ENCODE data around the gene EPGN.

EPGN gene, protein sequence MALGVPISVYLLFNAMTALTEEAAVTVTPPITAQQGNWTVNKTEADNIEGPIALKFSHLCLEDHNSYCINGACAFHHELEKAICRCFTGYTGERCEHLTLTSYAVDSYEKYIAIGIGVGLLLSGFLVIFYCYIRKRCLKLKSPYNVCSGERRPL

DNA sequence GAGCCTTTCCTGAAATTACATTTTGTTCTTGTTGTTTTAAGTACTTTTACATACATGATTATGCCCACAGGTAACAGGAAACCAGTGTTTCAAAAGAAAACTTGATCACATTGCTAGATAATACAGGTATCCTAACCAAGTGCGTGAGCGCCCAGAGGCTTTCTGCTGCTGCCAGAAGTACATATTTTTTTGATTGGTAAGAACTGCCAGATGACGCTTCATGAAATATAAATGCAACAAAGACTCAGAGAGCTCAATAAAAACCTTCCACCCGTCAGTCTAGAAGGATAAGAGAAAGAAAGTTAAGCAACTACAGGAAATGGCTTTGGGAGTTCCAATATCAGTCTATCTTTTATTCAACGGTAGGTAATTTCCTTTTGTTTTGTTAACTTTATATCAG lies at the start of gene EPGN:
Gene EPGN, plus strand, starts transcription at position 256 of the 400 bp plus-strand sequence. Its CDS starts 64 bp downstream, at position 320.
- no peak for DNase-seq (ENCODE audit: low read depth)
- no peak within 1 kb of the TSS for H3K4me3 ChIP-seq (ENCODE audit: control insufficient read depth, low read depth, low read length)
- TF ChIP-seq, protein P1, sequence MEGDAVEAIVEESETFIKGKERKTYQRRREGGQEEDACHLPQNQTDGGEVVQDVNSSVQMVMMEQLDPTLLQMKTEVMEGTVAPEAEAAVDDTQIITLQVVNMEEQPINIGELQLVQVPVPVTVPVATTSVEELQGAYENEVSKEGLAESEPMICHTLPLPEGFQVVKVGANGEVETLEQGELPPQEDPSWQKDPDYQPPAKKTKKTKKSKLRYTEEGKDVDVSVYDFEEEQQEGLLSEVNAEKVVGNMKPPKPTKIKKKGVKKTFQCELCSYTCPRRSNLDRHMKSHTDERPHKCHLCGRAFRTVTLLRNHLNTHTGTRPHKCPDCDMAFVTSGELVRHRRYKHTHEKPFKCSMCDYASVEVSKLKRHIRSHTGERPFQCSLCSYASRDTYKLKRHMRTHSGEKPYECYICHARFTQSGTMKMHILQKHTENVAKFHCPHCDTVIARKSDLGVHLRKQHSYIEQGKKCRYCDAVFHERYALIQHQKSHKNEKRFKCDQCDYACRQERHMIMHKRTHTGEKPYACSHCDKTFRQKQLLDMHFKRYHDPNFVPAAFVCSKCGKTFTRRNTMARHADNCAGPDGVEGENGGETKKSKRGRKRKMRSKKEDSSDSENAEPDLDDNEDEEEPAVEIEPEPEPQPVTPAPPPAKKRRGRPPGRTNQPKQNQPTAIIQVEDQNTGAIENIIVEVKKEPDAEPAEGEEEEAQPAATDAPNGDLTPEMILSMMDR (IDR thresholded peaks at IDR 0.05; ENCODE audit: control insufficient read depth, insufficient read depth, low read depth, low read length, missing control alignments) = no peak

DNA sequence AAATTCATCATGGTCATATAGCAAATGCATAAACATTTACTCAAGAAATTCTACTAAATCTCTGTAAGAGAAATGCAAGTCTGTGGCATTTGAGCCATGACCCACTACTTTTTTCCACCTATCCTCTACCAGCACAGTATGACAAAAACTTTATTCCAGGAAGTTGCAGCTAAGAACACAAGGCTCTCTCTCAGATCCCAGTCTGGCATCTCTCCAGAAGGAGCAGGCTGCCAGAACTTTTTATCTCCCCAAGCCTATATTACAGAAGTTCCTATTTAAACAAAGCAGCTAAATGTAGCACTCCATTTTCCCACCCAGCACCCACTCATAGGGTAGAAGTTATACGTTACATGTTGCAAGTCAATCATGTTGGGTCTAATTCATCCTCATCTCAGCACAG lies 49.3 kb upstream of the EPGN start:
- TF ChIP-seq, protein P1 (IDR thresholded peaks at IDR 0.05; ENCODE audit: control insufficient read depth, insufficient read depth, low read depth, low read length, missing control alignments) = no peak
- H3K4me3 ChIP-seq (ENCODE audit: control insufficient read depth, low read depth, low read length) = no peak overlapping the region
- no peak for DNase-seq (ENCODE audit: low read depth)

DNA sequence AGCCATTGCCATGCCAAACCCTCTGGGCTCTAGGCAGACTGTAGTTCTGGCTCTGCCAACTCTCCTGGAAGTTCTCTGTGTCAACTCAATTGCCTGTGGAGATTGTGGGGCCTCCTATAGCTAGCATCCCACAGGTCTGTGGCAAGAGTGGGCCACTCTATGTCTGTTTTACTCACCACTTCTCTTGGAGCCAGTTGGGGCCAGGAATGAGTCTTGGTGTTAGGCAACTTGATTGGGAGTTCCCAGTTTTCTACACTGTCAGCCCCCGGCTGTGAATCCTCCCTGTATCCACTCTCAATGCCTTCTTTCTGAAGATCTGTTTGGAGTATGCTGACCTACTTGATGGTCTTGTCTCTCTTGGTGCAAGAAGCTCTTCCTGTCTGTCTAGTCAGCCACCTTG lies 48.2 kb upstream of the EPGN start:
- DNase-seq (ENCODE audit: low read depth) = no peak
- no peak overlapping the region for H3K4me3 ChIP-seq (ENCODE audit: control insufficient read depth, low read depth, low read length)
- TF ChIP-seq, protein P1 (IDR thresholded peaks at IDR 0.05; ENCODE audit: control insufficient read depth, insufficient read depth, low read depth, low read length, missing control alignments) = no peak

DNA sequence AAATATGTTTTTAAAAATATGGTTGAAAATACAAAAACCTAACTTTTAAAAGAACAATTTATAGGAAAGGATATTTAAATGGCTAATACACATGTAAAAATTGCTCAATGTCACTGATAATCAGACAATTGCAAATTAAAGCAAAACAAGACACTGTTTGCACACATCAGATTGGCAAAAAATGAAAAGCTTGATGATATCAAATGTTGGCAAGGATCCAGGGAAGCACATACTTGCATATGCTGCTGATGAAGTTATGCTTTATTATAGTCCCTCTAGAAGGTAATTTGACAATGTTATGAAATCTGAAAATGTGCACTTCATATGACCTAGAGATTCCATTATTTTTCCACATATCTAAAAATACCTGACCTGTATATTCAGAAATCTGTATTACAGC lies 45.7 kb upstream of the EPGN start:
- DNase-seq (ENCODE audit: low read depth) = no peak
- TF ChIP-seq, protein P1 (IDR thresholded peaks at IDR 0.05; ENCODE audit: control insufficient read depth, insufficient read depth, low read depth, low read length, missing control alignments) = no peak
- H3K4me3 ChIP-seq (ENCODE audit: control insufficient read depth, low read depth, low read length) = no peak overlapping the region

DNA sequence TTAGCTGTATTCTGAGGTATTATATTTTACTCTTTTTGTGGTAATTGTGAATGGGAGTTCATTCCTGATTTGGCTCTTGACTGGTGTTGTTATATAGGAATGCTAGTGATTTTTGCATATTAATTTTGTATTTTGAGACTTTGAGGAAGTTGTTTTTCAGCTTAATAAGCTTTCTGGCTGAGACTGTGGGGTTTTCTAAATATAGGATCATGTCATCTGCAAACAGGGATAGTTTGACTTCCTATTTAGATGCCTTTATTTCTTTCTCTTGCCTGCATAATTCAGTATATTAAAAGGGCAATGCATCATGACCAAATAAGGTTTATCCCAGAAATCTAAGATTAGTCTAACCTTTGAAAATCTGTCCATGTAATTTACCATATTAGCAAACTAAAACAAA lies 44.7 kb upstream of the EPGN start:
- TF ChIP-seq, protein P1 (IDR thresholded peaks at IDR 0.05; ENCODE audit: control insufficient read depth, insufficient read depth, low read depth, low read length, missing control alignments) = no peak
- no peak for DNase-seq (ENCODE audit: low read depth)
- no peak overlapping the region for H3K4me3 ChIP-seq (ENCODE audit: control insufficient read depth, low read depth, low read length)

DNA sequence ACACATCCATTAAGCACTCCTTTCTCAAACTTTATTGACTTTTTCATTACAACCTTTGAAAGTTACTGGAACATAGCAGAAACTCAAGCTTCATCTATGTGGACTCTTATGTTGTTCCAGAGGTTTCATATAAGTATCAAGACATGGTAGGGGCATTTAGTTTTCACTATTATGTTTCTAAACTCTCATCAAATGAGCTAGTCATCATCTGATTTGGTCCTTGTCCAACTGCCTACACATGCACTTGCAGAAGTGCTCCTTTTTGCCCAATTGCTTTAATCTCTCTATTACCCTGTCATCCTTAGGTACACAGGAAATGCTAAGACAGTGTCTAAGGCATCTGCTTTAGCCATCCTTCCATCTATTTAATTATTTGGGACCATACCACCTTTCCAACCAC lies 42.2 kb upstream of the EPGN start:
- TF ChIP-seq, protein P1 (IDR thresholded peaks at IDR 0.05; ENCODE audit: control insufficient read depth, insufficient read depth, low read depth, low read length, missing control alignments) = no peak
- H3K4me3 ChIP-seq (ENCODE audit: control insufficient read depth, low read depth, low read length) = no peak overlapping the region
- DNase-seq (ENCODE audit: low read depth) = no peak
